ENCODE results near the gene PRKCSH.

Gene PRKCSH

GRCh38 chr19:11435833-11436313 is 438 bp downstream of the PRKCSH start:
- Mint-ChIP-seq H3K36me3 (ENCODE audit: low read depth) (peaks cover 24% of the 10 kb centered on the region), H3K4me1 (peaks cover 32% of the 10 kb centered on the region), H3K9me3 (no peaks in the 10 kb centered on the region), H3K27me3 (ENCODE audit: low read depth, poor library complexity) (no peaks in the 10 kb centered on the region), H3K27ac (peak overlapping the region; percentile 99), H3K4me3 (peak overlapping the region; percentile 99)
- no peak for TF ChIP-seq CTCF (IDR thresholded peaks at IDR 0.05)
- DNase-seq: peak; percentile 43

GRCh38 chr19:11437955-11438354 is 2.5 kb downstream of the PRKCSH start:
- no peak overlapping the region for H3K27ac Mint-ChIP-seq
- peaks cover 37% of the 10 kb centered on the region for H3K4me1 Mint-ChIP-seq
- no peaks in the 10 kb centered on the region for H3K9me3 Mint-ChIP-seq
- H3K27me3 Mint-ChIP-seq (ENCODE audit: low read depth, poor library complexity): no peaks in the 10 kb centered on the region
- peaks cover 38% of the 10 kb centered on the region for H3K36me3 Mint-ChIP-seq (ENCODE audit: low read depth)
- no peak for DNase-seq
- peak overlapping the region; percentile 99 for H3K4me3 Mint-ChIP-seq
- TF ChIP-seq CTCF (IDR thresholded peaks at IDR 0.05): no peak

GRCh38 chr19:11444059-11444458 is 8.6 kb downstream of the PRKCSH start:
- no peaks in the 10 kb centered on the region for H3K27me3 Mint-ChIP-seq (ENCODE audit: low read depth, poor library complexity)
- no peak for DNase-seq
- no peak overlapping the region for H3K4me3 Mint-ChIP-seq
- H3K9me3 Mint-ChIP-seq: no peaks in the 10 kb centered on the region
- peaks cover 28% of the 10 kb centered on the region for H3K36me3 Mint-ChIP-seq (ENCODE audit: low read depth)
- peaks cover 14% of the 10 kb centered on the region for H3K4me1 Mint-ChIP-seq
- no peak for TF ChIP-seq CTCF (IDR thresholded peaks at IDR 0.05)
- H3K27ac Mint-ChIP-seq: no peak overlapping the region

GRCh38 chr19:11445141-11445540 is 9.7 kb downstream of the PRKCSH start:
- Mint-ChIP-seq H3K4me3 (no peak overlapping the region), H3K27ac (peak overlapping the region; percentile 64), H3K36me3 (ENCODE audit: low read depth) (peaks cover 34% of the 10 kb centered on the region), H3K4me1 (peaks cover 14% of the 10 kb centered on the region), H3K9me3 (no peaks in the 10 kb centered on the region), H3K27me3 (ENCODE audit: low read depth, poor library complexity) (no peaks in the 10 kb centered on the region)
- no peak for DNase-seq
- no peak for TF ChIP-seq CTCF (IDR thresholded peaks at IDR 0.05)

- H3K9me3 Mint-ChIP-seq: no peaks in the 10 kb centered on the region
- H3K27ac Mint-ChIP-seq: no peak overlapping the region
- H3K4me3 Mint-ChIP-seq: no peak overlapping the region
- no peaks in the 10 kb centered on the region for H3K27me3 Mint-ChIP-seq (ENCODE audit: low read depth, poor library complexity)
- DNase-seq: no peak
- H3K36me3 Mint-ChIP-seq (ENCODE audit: low read depth): peaks cover 24% of the 10 kb centered on the region
- H3K4me1 Mint-ChIP-seq: peaks cover 11% of the 10 kb centered on the region
- TF ChIP-seq CTCF (IDR thresholded peaks at IDR 0.05): no peak
Observed at GRCh38 chr19:11446271-11446651, 10.8 kb downstream of the PRKCSH start.

GRCh38 chr19:11446652-11447301 is 11.3 kb downstream of the PRKCSH start:
- peak; percentile 65 for TF ChIP-seq CTCF (IDR thresholded peaks at IDR 0.05)
- Mint-ChIP-seq H3K27me3 (ENCODE audit: low read depth, poor library complexity) (no peaks in the 10 kb centered on the region), H3K4me1 (peaks cover 12% of the 10 kb centered on the region), H3K9me3 (no peaks in the 10 kb centered on the region), H3K4me3 (no peak overlapping the region), H3K27ac (peak overlapping the region; percentile 89), H3K36me3 (ENCODE audit: low read depth) (peaks cover 21% of the 10 kb centered on the region)
- DNase-seq: peak; percentile 82
